IMR-90 (cell line): Measurements from ENCODE around the gene DPM1. TPM values are rescaled to one million over a fixed set of nuclear protein-coding genes. Genes with fewer than 3 reads are reported as not detected.

ENCODE experiments used
- ATAC-seq: fragments of 200-7000 bp; cut with Tn5 transposase; 2 replicates; pipeline ENCODE4 v1.9.1; 2020; ENCODE audit warnings: low read depth, mild to moderate bottlenecking, moderate library complexity
- BruUV-seq: library from RNA; stranded (reverse); fragments of 400-500 nt; replicated peaks from 2 replicates; lab custom pipeline; 2021; lab: Mats Ljungman, UMichigan
- CTCF ChIA-PET: fragments of 300-600 bp; formaldehyde crosslinking; extraction: SDS; loops from one replicate; lab custom pipeline; 2021; ENCODE audit warnings: antibody characterized with exemption; lab: Yijun Ruan, JAX
- POLR2A ChIA-PET: fragments of 300-600 bp; sonication (Branson Sonifier 250); formaldehyde crosslinking; loops from one replicate; lab custom pipeline; 2022; ENCODE audit warnings: antibody characterized with exemption; ENCODE audit not compliant: unreplicated experiment; lab: Charles Lee
- DNase-seq: peaks from one replicate; pipeline ENCODE4 v3.0.0; 2013
- H2AFZ ChIP-seq: replicated peaks from 2 replicates; pipeline ENCODE3; 2013; ENCODE audit warnings: low read length, mild to moderate bottlenecking; ENCODE audit not compliant: poor library complexity
- H2AK5ac ChIP-seq: 2 replicates; pipeline ENCODE4 v1.6.1; 2013; ENCODE audit warnings: low read depth, low read length, inconsistent platforms
- H2AK9ac ChIP-seq: replicated peaks from 2 replicates; pipeline ENCODE3; 2013; ENCODE audit warnings: mild to moderate bottlenecking, low read depth, low read length, moderate library complexity; ENCODE audit not compliant: poor library complexity
- H2BK120ac ChIP-seq: 2 replicates; pipeline ENCODE4 v1.6.1; 2013; ENCODE audit warnings: low read depth, low read length, inconsistent platforms
- H2BK15ac ChIP-seq: 3 replicates; pipeline ENCODE4 v1.6.1; 2013; ENCODE audit warnings: low read depth, low read length, inconsistent platforms
- H2BK20ac ChIP-seq: 2 replicates; pipeline ENCODE4 v1.6.1; 2013; ENCODE audit warnings: low read depth, mild to moderate bottlenecking, inconsistent platforms, low read length, moderate library complexity
- H2BK5ac ChIP-seq: 2 replicates; pipeline ENCODE4 v1.6.1; 2013; ENCODE audit warnings: mild to moderate bottlenecking, low read depth, low read length, inconsistent platforms; ENCODE audit not compliant: poor library complexity, severe bottlenecking
- H3K14ac ChIP-seq: replicated peaks from 2 replicates; pipeline ENCODE4 v1.6.1; 2013; ENCODE audit warnings: low read depth, low read length, inconsistent platforms
- H3K18ac ChIP-seq: 2 replicates; pipeline ENCODE4 v1.6.1; 2013; ENCODE audit warnings: low read depth, low read length, control low read depth
- H3K23ac ChIP-seq: 2 replicates; pipeline ENCODE4 v1.6.1; 2013; ENCODE audit warnings: low read depth, low read length, inconsistent platforms
- H3K27ac ChIP-seq: 2 replicates; pipeline ENCODE4 v1.5.1; 2013; ENCODE audit warnings: mild to moderate bottlenecking, control low read depth, low read length; ENCODE audit not compliant: insufficient read depth
- H3K27me3 ChIP-seq: 2 replicates; pipeline ENCODE4 v1.6.1; 2013; ENCODE audit warnings: low read length; ENCODE audit not compliant: control insufficient read depth, insufficient read depth
- H3K36me3 ChIP-seq: 2 replicates; pipeline ENCODE4 v1.6.1; 2013; ENCODE audit warnings: low read length, mixed read lengths; ENCODE audit not compliant: control insufficient read depth, insufficient read depth
- H3K4ac ChIP-seq: 2 replicates; pipeline ENCODE4 v1.6.1; 2013; ENCODE audit warnings: low read depth, low read length, inconsistent platforms
- H3K4me1 ChIP-seq: 2 replicates; pipeline ENCODE4 v1.6.1; 2013; ENCODE audit warnings: low read length, mixed read lengths; ENCODE audit not compliant: control insufficient read depth, insufficient read depth
- H3K4me2 ChIP-seq: 2 replicates; pipeline ENCODE4 v1.6.1; 2013; ENCODE audit warnings: low read depth, mild to moderate bottlenecking, control low read depth, low read length, moderate library complexity
- H3K4me3 ChIP-seq: 2 replicates; pipeline ENCODE4 v1.5.1; 2013; ENCODE audit warnings: low read depth, mild to moderate bottlenecking, control low read depth, low read length, moderate library complexity; ENCODE audit not compliant: insufficient read depth
- H3K56ac ChIP-seq: 2 replicates; pipeline ENCODE4 v1.6.1; 2013; ENCODE audit warnings: low read length, inconsistent platforms; ENCODE audit not compliant: insufficient read depth; ENCODE audit errors: extremely low read depth
- H3K79me1 ChIP-seq, 2 experiments: 2 replicates each; pipeline ENCODE4 v1.6.1; 2013; ENCODE audit warnings: low read length in 2 of 2, inconsistent platforms in 1 of 2, low read depth in 1 of 2
- H3K9ac ChIP-seq: 2 replicates; pipeline ENCODE4 v1.6.1; 2013; ENCODE audit warnings: low read depth, low read length, control low read depth
- H3K9me1 ChIP-seq: 2 replicates; pipeline ENCODE4 v1.6.1; 2013; ENCODE audit warnings: low read length, inconsistent platforms; ENCODE audit not compliant: insufficient read depth
- H3K9me3 ChIP-seq: 2 replicates; pipeline ENCODE4 v1.6.1; 2013; ENCODE audit warnings: low read length; ENCODE audit not compliant: control insufficient read depth, insufficient read depth
- H4K20me1 ChIP-seq: 2 replicates; pipeline ENCODE4 v1.6.1; 2013; ENCODE audit warnings: low read length, inconsistent platforms; ENCODE audit not compliant: insufficient read depth
- H4K5ac ChIP-seq: 2 replicates; pipeline ENCODE4 v1.6.1; 2013; ENCODE audit warnings: mild to moderate bottlenecking, low read depth, low read length, control low read depth
- H4K8ac ChIP-seq, 2 experiments: 2 replicates each; pipeline ENCODE4 v1.6.1; 2013; ENCODE audit warnings: low read depth in 2 of 2, low read length in 2 of 2, control low read depth in 1 of 2, inconsistent platforms in 1 of 2
- H4K91ac ChIP-seq: 2 replicates; pipeline ENCODE4 v1.6.1; 2013; ENCODE audit warnings: low read depth, low read length, inconsistent platforms; ENCODE audit not compliant: insufficient read depth
- BHLHE40 ChIP-seq: fragments of 150-350 bp; IDR thresholded peaks from 2 replicates; pipeline ENCODE4 v1.6.1; 2016; ENCODE audit warnings: mild to moderate bottlenecking, low read depth, low read length
- CEBPB ChIP-seq: IDR thresholded peaks from 2 replicates; pipeline ENCODE4 v1.6.1; 2012; ENCODE audit warnings: low read depth, low read length, improper control_type of control experiment
- CHD1 ChIP-seq: IDR thresholded peaks from 2 replicates; pipeline ENCODE4 v1.6.1; 2012; ENCODE audit warnings: low read depth, low read length, improper control_type of control experiment
- CTCF ChIP-seq: conservative IDR thresholded peaks from 2 replicates; pipeline ENCODE4 v1.5.1; 2012; ENCODE audit warnings: mild to moderate bottlenecking, low read depth, low read length, improper control_type of control experiment
- ELK1 ChIP-seq: fragments of 150-350 bp; IDR thresholded peaks from 2 replicates; pipeline ENCODE4 v1.6.1; 2016; ENCODE audit warnings: low read depth, mild to moderate bottlenecking, low read length, moderate library complexity, borderline replicate concordance
- FOS ChIP-seq: fragments of 150-350 bp; IDR thresholded peaks from 2 replicates; pipeline ENCODE4 v1.6.1; 2016; ENCODE audit warnings: low read depth, low read length
- MAFK ChIP-seq: IDR thresholded peaks from 2 replicates; pipeline ENCODE4 v1.6.1; 2012; ENCODE audit warnings: low read depth, low read length, improper control_type of control experiment
- MAZ ChIP-seq: IDR thresholded peaks from 2 replicates; pipeline ENCODE4 v1.6.1; 2012; ENCODE audit warnings: low read depth, mild to moderate bottlenecking, low read length, improper control_type of control experiment, moderate library complexity, borderline replicate concordance
- MXI1 ChIP-seq: IDR thresholded peaks from 2 replicates; pipeline ENCODE4 v1.6.1; 2012; ENCODE audit warnings: low read depth, mild to moderate bottlenecking, low read length, moderate library complexity, borderline replicate concordance
- NFE2L2 ChIP-seq: fragments of 150-350 bp; IDR thresholded peaks from 2 replicates; pipeline ENCODE4 v1.6.1; 2016; ENCODE audit warnings: low read depth, mild to moderate bottlenecking, low read length
- POLR2A ChIP-seq: IDR thresholded peaks from 2 replicates; pipeline ENCODE4 v1.6.1; 2012; ENCODE audit warnings: mild to moderate bottlenecking, low read depth, low read length
- RAD21 ChIP-seq: IDR thresholded peaks from 2 replicates; pipeline ENCODE4 v1.6.1; 2012; ENCODE audit warnings: low read length, improper control_type of control experiment
- RCOR1 ChIP-seq: IDR thresholded peaks from 2 replicates; pipeline ENCODE4 v1.6.1; 2012; ENCODE audit warnings: mild to moderate bottlenecking, low read length, improper control_type of control experiment; ENCODE audit not compliant: insufficient replicate concordance
- RFX5 ChIP-seq: IDR thresholded peaks from 2 replicates; pipeline ENCODE4 v1.8.0; 2012; ENCODE audit warnings: low read depth, mild to moderate bottlenecking, low read length, moderate library complexity
- SMC3 ChIP-seq: fragments of 150-350 bp; IDR thresholded peaks from 2 replicates; pipeline ENCODE4 v1.6.1; 2016; ENCODE audit warnings: low read depth, mild to moderate bottlenecking, antibody characterized with exemption, low read length, moderate library complexity
- WGBS, 2 experiments: methylation state at CpG; one replicate each; pipeline versions ENCODE4 v1.1.5 to v1.1.7; 2013; ENCODE audit warnings: missing lambda C conversion rate in 2 of 2; ENCODE audit not compliant: insufficient read length in 1 of 2; ENCODE audit errors: extremely low coverage in 2 of 2; 5-methylcytosine and 5-hydroxymethylcytosine counted together
- dilution Hi-C: fragments of 300-500 bp; cut with HindIII; formaldehyde crosslinking; loops from one replicate; pipeline ENCODE4 v1.14.3; 2018; ENCODE audit warnings: low sequenced_read_pairs; ENCODE audit not compliant: unreplicated experiment
- in situ Hi-C: fragments of 300-500 bp; cut with MboI; formaldehyde crosslinking; loops from 3 replicates; pipeline ENCODE4 v1.14.3; 2019; ENCODE audit warnings: low sequenced_read_pairs, inconsistent platforms, mixed read lengths
- intact Hi-C: fragments of 100-400 bp; cut with micrococcal nuclease; formaldehyde crosslinking; loops from 2 replicates; pipeline ENCODE4 v1.10.0; 2022
- polyA plus RNA-seq, 3 experiments: library from polyadenylated mRNA; depleted of rRNA; stranded (reverse); fragments of >200 nt; gene quantifications; 2 replicates each; pipeline ENCODE4 v1.2.3, GENCODE V29; 2012; ENCODE audit warnings: low replicate concordance in 1 of 3
- total RNA-seq: library from RNA; depleted of rRNA; stranded (reverse); fragments of >200 nt; gene quantifications from 2 replicates; pipeline ENCODE4 v1.2.3, GENCODE V29; 2012

The DPM1 gene
- total and polyA plus RNA-seq, 2 of the 4 experiments (the other 2 are of a cell fraction), result 59.1 to 89.1 TPM

- Histone ChIP-seq H3K18ac (peak overlapping the region; percentile 64), H3K9ac (no peak overlapping the region), H4K91ac (peak overlapping the region; percentile 88), H4K5ac (peak overlapping the region; percentile 9), H2AFZ (peak overlapping the region; percentile 69), H3K79me1 (peaks cover 0 to 15% of the 10 kb centered on the region in 2 experiments; a peak in 1 of 4 replicates), H3K14ac (peak overlapping the region; percentile 77), H3K56ac (no peak overlapping the region), H3K27me3 (no peaks in the 10 kb centered on the region), H3K4ac (peak overlapping the region; percentile 93), H2BK20ac (peak overlapping the region; percentile 97), H3K9me3 (no peaks in the 10 kb centered on the region), H3K4me1 (peaks cover 24% of the 10 kb centered on the region), H2BK5ac (peak overlapping the region; percentile 93), H2BK120ac (peak overlapping the region; percentile 95), H3K4me2 (no peak overlapping the region), H3K9me1 (peaks cover 19% of the 10 kb centered on the region), H4K8ac (peak overlapping the region; percentile 44 to 69), H2BK15ac (peak overlapping the region; percentile 27; the same call in 2 of the 3 replicates), H3K23ac (no peak overlapping the region), H3K27ac (peak overlapping the region; percentile 38), H2AK9ac (peak overlapping the region; percentile 8), H3K36me3 (no peaks in the 10 kb centered on the region), H3K4me3 (no peak overlapping the region), H2AK5ac (peak overlapping the region; percentile 93), H4K20me1 (peaks cover 3% of the 10 kb centered on the region; the same call in 1 of the 2 replicates)
- POLR2A ChIA-PET, result no interaction called here
- DNase-seq (peak; percentile 75), ATAC-seq (peak; percentile 41)
- intact Hi-C loops (loop anchor here (1.0 to 5.0 kb wide), 4 partner anchors 22 to 631 kb away; partner anchors contain the start of genes DPM1 and MOCS3), dilution Hi-C loops (no loop called here), in situ Hi-C loops (loop anchor here (10.0 to 25.0 kb wide), 3 partner anchors 614 to 1106 kb away; partner anchors contain the start of gene ATP9A)
- CTCF ChIA-PET, result interaction anchor here (0.5 to 2.3 kb wide), 9 partner anchors 12 to 993 kb away, joined by 3 to 5 read pairs (median 4); partner anchors contain the start of genes BCAS4, DPM1 and MOCS3
- no TSS peak for BruUV-seq
- 78% methylated on average over 10 of the region's 26 CpGs; no CpG with 5 or more reads in 1 of the 2 experiments for WGBS, 2 experiments
- TF ChIP-seq SMC3 (peak; percentile 37; the same call in 1 of the 2 replicates), FOS (no peak), CTCF (peak; percentile 87), CHD1 (no peak), RAD21 (peak; percentile 67), MAZ (no peak), RCOR1 (no peak), MXI1 (no peak), MAFK (peak; percentile 98), CEBPB (no peak), NFE2L2 (no peak), BHLHE40 (no peak), ELK1 (no peak), POLR2A (peak; percentile 55; the same call in 1 of the 2 replicates), RFX5 (no peak)
Measured at GRCh38 chr20:50980851-50981713, 22.8 kb upstream of the DPM1 start.
